Osteoblast (primary cell): ENCODE results near the gene USF2. TPM values are rescaled to one million over a fixed set of nuclear protein-coding genes. Genes with fewer than 3 reads are reported as not detected.

Source experiments
- DNase-seq: peaks from one replicate; pipeline ENCODE4 v3.0.0; 2011; ENCODE audit warnings: low spot score, mixed read lengths; ENCODE audit not compliant: insufficient read length; ENCODE audit errors: missing footprints
- H2AFZ ChIP-seq: 2 replicates; pipeline ENCODE4 v1.6.0; 2011; ENCODE audit warnings: mild to moderate bottlenecking, low read length
- H3K27ac ChIP-seq: 2 replicates; pipeline ENCODE4 v1.5.1; 2011; ENCODE audit warnings: mild to moderate bottlenecking, low read depth, low read length, moderate library complexity
- H3K27me3 ChIP-seq: 2 replicates; pipeline ENCODE4 v1.6.0; 2012; ENCODE audit warnings: mild to moderate bottlenecking, control low read depth, inconsistent platforms, low read length, moderate library complexity; ENCODE audit not compliant: insufficient read depth
- H3K36me3 ChIP-seq: 2 replicates; pipeline ENCODE4 v1.5.1; 2011; ENCODE audit warnings: mild to moderate bottlenecking, low read length, control low read depth, moderate library complexity; ENCODE audit not compliant: insufficient read depth
- H3K4me1 ChIP-seq: 2 replicates; pipeline ENCODE4 v1.5.1; 2011; ENCODE audit warnings: mild to moderate bottlenecking, low read length, control low read depth, moderate library complexity; ENCODE audit not compliant: insufficient read depth
- H3K4me2 ChIP-seq: 2 replicates; pipeline ENCODE4 v1.6.0; 2011; ENCODE audit warnings: mild to moderate bottlenecking, low read length; ENCODE audit not compliant: insufficient read depth
- H3K4me3 ChIP-seq: fragments of 200-600 bp; sonication (generic); 3 replicates; pipeline ENCODE4 v1.5.1; 2012; ENCODE audit warnings: mild to moderate bottlenecking, low read length, inconsistent platforms; ENCODE audit not compliant: insufficient read depth
- H3K79me2 ChIP-seq: 2 replicates; pipeline ENCODE4 v1.6.0; 2012; ENCODE audit warnings: mild to moderate bottlenecking, low read length, control low read depth, inconsistent platforms; ENCODE audit not compliant: insufficient read depth
- H3K9me3 ChIP-seq: 2 replicates; pipeline ENCODE4 v1.5.1; 2011; ENCODE audit warnings: low read depth, low read length, control low read depth
- H4K20me1 ChIP-seq: 2 replicates; pipeline ENCODE4 v1.6.0; 2012; ENCODE audit warnings: mild to moderate bottlenecking, low read length, control low read depth; ENCODE audit not compliant: insufficient read depth
- CTCF ChIP-seq: IDR thresholded peaks from 2 replicates; pipeline ENCODE4 v1.5.1; 2011; ENCODE audit warnings: mild to moderate bottlenecking, low read depth, low read length, moderate library complexity; ENCODE audit errors: extremely low read depth
- total RNA-seq: library from RNA; depleted of rRNA; stranded (reverse); fragments of >200 nt; gene quantifications from 2 replicates; pipeline ENCODE4 v1.2.3, GENCODE V29; 2012

Gene USF2
- total RNA-seq, 1 donor: 66.2 TPM

GRCh38 chr19:35265126-35265899, 3.4 kb upstream of the USF2 start:
- H3K9me3 ChIP-seq: no peaks in the 10 kb centered on the region
- no peak overlapping the region for H3K4me2 ChIP-seq
- peaks cover 9% of the 10 kb centered on the region for H4K20me1 ChIP-seq
- H3K79me2 ChIP-seq: peaks cover 9% of the 10 kb centered on the region
- H2AFZ ChIP-seq: no peak overlapping the region
- peak; percentile 83 for DNase-seq
- H3K4me3 ChIP-seq: no peak overlapping the region
- H3K4me1 ChIP-seq: peaks cover 6% of the 10 kb centered on the region
- H3K27ac ChIP-seq: no peak overlapping the region
- TF ChIP-seq CTCF: no peak
- H3K36me3 ChIP-seq: peaks cover 3% of the 10 kb centered on the region
- H3K27me3 ChIP-seq: peaks cover 8% of the 10 kb centered on the region

GRCh38 chr19:35265900-35266519, 2.8 kb upstream of the USF2 start:
- no peak overlapping the region for H2AFZ ChIP-seq
- H3K4me1 ChIP-seq: peaks cover 6% of the 10 kb centered on the region
- no peak overlapping the region for H3K4me2 ChIP-seq
- H4K20me1 ChIP-seq: peaks cover 10% of the 10 kb centered on the region
- H3K79me2 ChIP-seq: peaks cover 9% of the 10 kb centered on the region
- H3K36me3 ChIP-seq: peaks cover 8% of the 10 kb centered on the region
- H3K9me3 ChIP-seq: no peaks in the 10 kb centered on the region
- peak; percentile 29 for DNase-seq
- H3K27me3 ChIP-seq: peaks cover 8% of the 10 kb centered on the region
- no peak overlapping the region for H3K27ac ChIP-seq
- no peak overlapping the region for H3K4me3 ChIP-seq
- TF ChIP-seq CTCF: no peak

DNA sequence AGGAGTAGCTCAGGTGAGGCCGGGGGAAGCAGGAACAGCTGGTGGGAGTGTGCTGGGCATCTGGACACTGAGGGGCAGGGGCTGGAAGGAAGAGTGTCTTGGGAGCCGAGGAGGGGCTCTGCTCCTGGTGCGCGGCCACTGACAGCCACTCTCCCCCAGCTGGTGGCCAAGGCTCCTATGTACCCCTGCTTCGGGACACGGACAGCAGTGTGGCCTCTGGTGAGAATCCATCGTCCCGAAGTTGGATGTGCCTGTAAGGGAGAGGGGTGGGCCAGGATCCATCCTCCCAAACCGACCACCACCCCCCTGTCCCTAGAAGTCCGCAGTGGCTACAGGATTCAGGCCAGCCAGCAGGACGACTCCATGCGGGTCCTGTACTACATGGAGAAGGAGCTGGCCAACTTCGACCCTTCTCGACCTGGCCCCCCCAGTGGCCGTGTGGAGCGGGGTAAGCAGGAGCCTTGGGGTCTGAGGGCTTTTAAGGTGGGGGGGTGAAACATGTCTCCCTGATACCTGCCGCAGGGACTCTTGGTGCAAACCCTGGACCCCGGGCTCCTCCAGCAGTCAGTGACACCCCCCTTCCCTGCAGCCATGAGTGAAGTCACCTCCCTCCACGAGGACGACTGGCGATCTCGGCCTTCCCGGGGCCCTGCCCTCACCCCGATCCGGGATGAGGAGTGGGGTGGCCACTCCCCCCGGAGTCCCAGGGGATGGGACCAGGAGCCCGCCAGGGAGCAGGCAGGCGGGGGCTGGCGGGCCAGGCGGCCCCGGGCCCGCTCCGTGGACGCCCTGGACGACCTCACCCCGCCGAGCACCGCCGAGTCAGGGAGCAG, 2.0 kb upstream of the USF2 start:
- peak; percentile 94 for DNase-seq
- peaks cover 6% of the 10 kb centered on the region for H3K4me1 ChIP-seq
- no peak for TF ChIP-seq CTCF

More for the DNA sequence above, 2.0 kb upstream of the USF2 start:
- peak overlapping the region; percentile 89 for H3K4me2 ChIP-seq
- H3K27ac ChIP-seq: peak overlapping the region; percentile 74
- H2AFZ ChIP-seq: peak overlapping the region; percentile 80
- H3K79me2 ChIP-seq: peaks cover 12% of the 10 kb centered on the region
- H3K4me3 ChIP-seq: peak overlapping the region; percentile 76
- peaks cover 8% of the 10 kb centered on the region for H3K27me3 ChIP-seq
- no peaks in the 10 kb centered on the region for H3K9me3 ChIP-seq
- peaks cover 15% of the 10 kb centered on the region for H4K20me1 ChIP-seq
- peaks cover 14% of the 10 kb centered on the region for H3K36me3 ChIP-seq
